ENCODE data around the gene GSK3B.

GRCh38 chr3:119864476-119864875 is 229.8 kb downstream of the GSK3B start:
- TF ChIP-seq CTCF (IDR thresholded peaks at IDR 0.05) (no peak), POLR2AphosphoS5 (IDR thresholded peaks at IDR 0.05) (no peak), POLR2A (IDR thresholded peaks at IDR 0.05) (no peak)

Data from breast epithelium (tissue), 3 donors.